K562 (cell line): ENCODE measurements around the gene TMEM150A. TPM values are rescaled to one million over a fixed set of nuclear protein-coding genes. Genes with fewer than 3 reads are reported as not detected.
A peak's percentile ranks its signal among the peaks of the same experiment; 100 is the strongest.

ENCODE experiments used
- ATF4 ChIP-seq: fragments of 450-650 bp; formaldehyde crosslinking; IDR thresholded peaks from 2 replicates; pipeline ENCODE4 v1.4.0; 2022; ENCODE audit warnings: mild to moderate bottlenecking, moderate library complexity
- FOXJ3 ChIP-seq: sonication (generic); formaldehyde crosslinking; IDR thresholded peaks from 2 replicates; pipeline ENCODE4 v1.4.0; 2020; ENCODE audit warnings: mild to moderate bottlenecking, missing genetic modification reagents
- ILK ChIP-seq: fragments of 450-650 bp; IDR thresholded peaks from 2 replicates; pipeline ENCODE4 v1.6.1; 2016; ENCODE audit warnings: missing genetic modification characterization, low read depth, mild to moderate bottlenecking, missing compliant biosample characterization, moderate library complexity, borderline replicate concordance
- MAX ChIP-seq: sonication (generic); formaldehyde crosslinking; IDR thresholded peaks from 2 replicates; pipeline ENCODE4 v1.9.0; 2022; ENCODE audit warnings: mild to moderate bottlenecking, missing genetic modification reagents
- MTA1 ChIP-seq: fragments of 450-650 bp; IDR thresholded peaks from 2 replicates; pipeline ENCODE4 v1.6.1; 2017; ENCODE audit warnings: borderline replicate concordance
- TGIF2 ChIP-seq: sonication (generic); formaldehyde crosslinking; IDR thresholded peaks from 2 replicates; pipeline ENCODE4 v1.8.1; 2022; ENCODE audit warnings: mild to moderate bottlenecking, missing genetic modification reagents, moderate library complexity
- ZBTB2 ChIP-seq: fragments of 450-650 bp; IDR thresholded peaks from 2 replicates; pipeline ENCODE4 v1.6.1; 2016; ENCODE audit warnings: antibody characterized with exemption
- ZNF280B ChIP-seq: fragments of 250-450 bp; sonication (Bioruptor Pico); IDR thresholded peaks from 2 replicates; pipeline ENCODE4 v1.5.1; 2021; ENCODE audit warnings: mild to moderate bottlenecking
- ZNF586 ChIP-seq: fragments of 450-650 bp; formaldehyde crosslinking; conservative IDR thresholded peaks from 2 replicates; pipeline ENCODE4 v1.4.0; 2020; ENCODE audit warnings: mild to moderate bottlenecking, moderate library complexity
- ZNF639 ChIP-seq, 2 experiments: fragments of 200-800 bp in 1 of 2; sonication (Bioruptor generic) in 1 of 2; sonication (generic) in 1 of 2; formaldehyde crosslinking in 1 of 2; IDR thresholded peaks in 1 of 2; conservative IDR thresholded peaks in 1 of 2; 2 replicates each; pipeline versions ENCODE4 v1.5.0 to v1.6.1; 2016 to 2020; ENCODE audit warnings: missing compliant biosample characterization in 1 of 2, missing genetic modification characterization in 1 of 2, missing genetic modification reagents in 1 of 2
- polyA plus RNA-seq, 8 experiments: library from polyadenylated mRNA; depleted of rRNA in 4 of 8; stranded (reverse) in 5 of 8; unstranded in 3 of 8; fragments of >200 nt; fragmentation: Nextera tagmentation in 2 of 8; fragmentation: Illumina TruSeq in 1 of 8; extraction: Ambion mirVana in 2 of 8; extraction: Trizol in 1 of 8; gene quantifications; 2 replicates each; pipeline versions ENCODE4 v1.2.1 to v1.2.3, GENCODE V29; 2011 to 2014; ENCODE audit warnings: inconsistent platforms in 1 of 8, missing spikeins in 1 of 8
- total RNA-seq, 7 experiments: library from RNA; depleted of rRNA in 6 of 7; stranded (reverse); fragments of >200 nt in 6 of 7; fragmentation: Illumina TruSeq in 2 of 7; extraction: Trizol in 2 of 7; gene quantifications; 2 replicates each; pipeline versions ENCODE4 v1.2.1 to v1.2.3, GENCODE V29; 2011 to 2021; ENCODE audit warnings: low replicate concordance in 1 of 7

Gene TMEM150A
- total and polyA plus RNA-seq, 9 of the 15 experiments (the other 6 are each of a cell fraction or from before 2014, with no cell fraction given): 3.9 to 17.1 (median 8.4) TPM

GRCh38 chr2:85578243-85579180 is 24.0 kb downstream of the TMEM150A start (continued):
- TF ChIP-seq ILK (tag) (no peak), TGIF2 (CRISPR knock-in tag) (no peak), ATF4 (CRISPR knock-in tag) (0 out of 2 replicates have a peak, but pooled peaks have one; percentile 40), ZNF639 (CRISPR knock-in tag; conservative IDR thresholded peaks at IDR 0.05 in 1 of 2, IDR thresholded peaks at IDR 0.05 in 1 of 2) (peak in 1 of 2 experiments; percentile 67; a peak in 1 of 4 replicates), ZNF280B (CRISPR knock-in tag) (no peak), FOXJ3 (0 out of 2 replicates have a peak, but pooled peaks have one; percentile 30), MAX (CRISPR knock-in tag) (peak; percentile 33; the same call in 1 of the 2 replicates), ZNF586 (CRISPR knock-in tag) (peak; percentile 69; the same call in 1 of the 2 replicates), MTA1 (no peak), ZBTB2 (no peak)
